Measurements from ENCODE around the gene CHAMP1.
"Not testable (repeated sequence)": the region's sequence is repeated elsewhere in the genome, so short reads cannot be mapped to it uniquely, and the experiment has no call there.

The CHAMP1 gene

GRCh38 chr13:114333881-114334280, 19.6 kb downstream of the CHAMP1 start:
- DNase-seq (ENCODE audit: low read depth in 2 of 2) = not testable (repeated sequence)

- no peak for DNase-seq (ENCODE audit: low read depth in 2 of 2)
These were observed 20.2 kb downstream of the CHAMP1 start for GRCh38 chr13:114334305-114335053.

GRCh38 chr13:114336457-114336856, 22.2 kb downstream of the CHAMP1 start:
- not testable (repeated sequence) for DNase-seq (ENCODE audit: low read depth in 2 of 2)

GRCh38 chr13:114338959-114339358, 24.7 kb downstream of the CHAMP1 start:
- DNase-seq (ENCODE audit: low read depth in 2 of 2) = no peak

GRCh38 chr13:114339857-114340534, 25.7 kb downstream of the CHAMP1 start:
- DNase-seq (ENCODE audit: low read depth in 2 of 2) = no peak

- no peak for DNase-seq (ENCODE audit: low read depth in 2 of 2)
These were observed 26.9 kb downstream of the CHAMP1 start for GRCh38 chr13:114341003-114341777.

GRCh38 chr13:114347256-114347655, 33.0 kb downstream of the CHAMP1 start:
- not testable (repeated sequence) for DNase-seq (ENCODE audit: low read depth in 2 of 2)

- DNase-seq (ENCODE audit: low read depth in 2 of 2) = not testable (repeated sequence)
These were observed 38.5 kb downstream of the CHAMP1 start for GRCh38 chr13:114352763-114353162.

GRCh38 chr13:114353382-114353781, 39.1 kb downstream of the CHAMP1 start:
- DNase-seq (ENCODE audit: low read depth in 2 of 2) = not testable (repeated sequence)

All from stimulated activated CD4-positive, alpha-beta T cell treated with anti-CD3 and anti-CD28 coated beads, Interleukin-1b, Interleukin-23, amount 100 ng/mL, for 4 hours (primary cell).